Measurements from ENCODE around the gene IMPA2.

Gene IMPA2

GRCh38 chr18:11975723-11976122 is 5.6 kb upstream of the IMPA2 start:
- ChIA-PET POLR2A (no interaction called here), CTCF (interaction anchor here (0.6 kb wide), 2 partner anchors 10 to 21 kb away, joined by 4 read pairs; no protein-coding TSS in a partner anchor)
- no peaks in the 10 kb centered on the region for H3K36me3 ChIP-seq (ENCODE audit: control insufficient read depth in 4 of 4, insufficient read depth in 4 of 4, low read length in 3 of 4)
- H3K27me3 ChIP-seq (replicated peaks in 2 of 5; ENCODE audit: control insufficient read depth in 4 of 5, insufficient read depth in 5 of 5, low read length in 4 of 5), result no peaks in the 10 kb centered on the region
- peaks cover 10 to 27% (median 20%) of the 10 kb centered on the region in 4 experiments for H3K4me1 ChIP-seq (ENCODE audit: control extremely low read depth in 1 of 4, control insufficient read depth in 4 of 4, insufficient read depth in 4 of 4, low read length in 3 of 4)
- WGBS (ENCODE audit: insufficient coverage), result 80% methylated on average over 1 of the region's 2 CpGs
- no peak for DNase-seq
- H3K4me3 ChIP-seq (ENCODE audit: control insufficient read depth in 1 of 7, extremely low read depth in 1 of 7, insufficient read depth in 4 of 7, low read depth in 2 of 7, low read length in 6 of 7), result no peak overlapping the region
- no peaks in the 10 kb centered on the region for H3K9me3 ChIP-seq (ENCODE audit: control extremely low read depth in 1 of 5, control insufficient read depth in 4 of 5, insufficient read depth in 2 of 5, low read depth in 1 of 5, low read length in 4 of 5)
- no peak overlapping the region for H3K27ac ChIP-seq (ENCODE audit: insufficient read depth in 1 of 2, low read depth in 1 of 2, low read length in 2 of 2, poor library complexity in 1 of 2, severe bottlenecking in 2 of 2)

- no peak overlapping the region for H3K4me3 ChIP-seq (ENCODE audit: control insufficient read depth in 1 of 7, extremely low read depth in 1 of 7, insufficient read depth in 4 of 7, low read depth in 2 of 7, low read length in 6 of 7)
- POLR2A ChIA-PET, result no interaction called here
- peaks cover 10 to 27% (median 20%) of the 10 kb centered on the region in 4 experiments for H3K4me1 ChIP-seq (ENCODE audit: control extremely low read depth in 1 of 4, control insufficient read depth in 4 of 4, insufficient read depth in 4 of 4, low read length in 3 of 4)
- H3K9me3 ChIP-seq (ENCODE audit: control extremely low read depth in 1 of 5, control insufficient read depth in 4 of 5, insufficient read depth in 2 of 5, low read depth in 1 of 5, low read length in 4 of 5), result no peaks in the 10 kb centered on the region
- no peaks in the 10 kb centered on the region for H3K27me3 ChIP-seq (replicated peaks in 2 of 5; ENCODE audit: control insufficient read depth in 4 of 5, insufficient read depth in 5 of 5, low read length in 4 of 5)
- no peak overlapping the region for H3K27ac ChIP-seq (ENCODE audit: insufficient read depth in 1 of 2, low read depth in 1 of 2, low read length in 2 of 2, poor library complexity in 1 of 2, severe bottlenecking in 2 of 2)
- 100% methylated on average over 11 of the region's 13 CpGs for WGBS (ENCODE audit: insufficient coverage)
- CTCF ChIA-PET, result interaction anchor here (0.6 to 2.1 kb wide), 3 partner anchors 11 to 39 kb away, joined by 4 to 9 read pairs (median 4); no protein-coding TSS in a partner anchor
- H3K36me3 ChIP-seq (ENCODE audit: control insufficient read depth in 4 of 4, insufficient read depth in 4 of 4, low read length in 3 of 4), result no peaks in the 10 kb centered on the region
- DNase-seq, result no peak
These were observed 4.8 kb upstream of the IMPA2 start for GRCh38 chr18:11976315-11977152.

GRCh38 chr18:11977153-11977466 is 4.2 kb upstream of the IMPA2 start:
- POLR2A ChIA-PET, result no interaction called here
- CTCF ChIA-PET, result interaction anchor here (2.1 kb wide), 1 partner anchor 39 kb away, joined by 9 read pairs; no protein-coding TSS in a partner anchor
- WGBS (ENCODE audit: insufficient coverage), result no CpG with 5 or more reads among the region's 3 CpGs

GRCh38 chr18:11978956-11979355 is 2.4 kb upstream of the IMPA2 start:
- 93% methylated on average over 3 of the region's 4 CpGs for WGBS (ENCODE audit: insufficient coverage)
- Histone ChIP-seq H3K36me3 (ENCODE audit: control insufficient read depth in 4 of 4, insufficient read depth in 4 of 4, low read length in 3 of 4) (peaks cover 0 to 3% (median 0%) of the 10 kb centered on the region in 4 experiments), H3K4me3 (ENCODE audit: control insufficient read depth in 1 of 7, extremely low read depth in 1 of 7, insufficient read depth in 4 of 7, low read depth in 2 of 7, low read length in 6 of 7) (no peak overlapping the region), H3K9me3 (ENCODE audit: control extremely low read depth in 1 of 5, control insufficient read depth in 4 of 5, insufficient read depth in 2 of 5, low read depth in 1 of 5, low read length in 4 of 5) (no peaks in the 10 kb centered on the region), H3K27me3 (replicated peaks in 2 of 5; ENCODE audit: control insufficient read depth in 4 of 5, insufficient read depth in 5 of 5, low read length in 4 of 5) (no peaks in the 10 kb centered on the region), H3K27ac (ENCODE audit: insufficient read depth in 1 of 2, low read depth in 1 of 2, low read length in 2 of 2, poor library complexity in 1 of 2, severe bottlenecking in 2 of 2) (no peak overlapping the region), H3K4me1 (ENCODE audit: control extremely low read depth in 1 of 4, control insufficient read depth in 4 of 4, insufficient read depth in 4 of 4, low read length in 3 of 4) (peaks cover 10 to 36% (median 28%) of the 10 kb centered on the region in 4 experiments)
- ChIA-PET CTCF (interaction anchor here (0.9 to 5.7 kb wide), 4 partner anchors 13 to 40 kb away, joined by 3 to 37 read pairs (median 10); no protein-coding TSS in a partner anchor), POLR2A (no interaction called here)
- no peak for DNase-seq

More at GRCh38 chr18:11977153-11977466, 4.2 kb upstream of the IMPA2 start:
- Histone ChIP-seq H3K27me3 (replicated peaks in 2 of 5; ENCODE audit: control insufficient read depth in 4 of 5, insufficient read depth in 5 of 5, low read length in 4 of 5) (no peaks in the 10 kb centered on the region), H3K36me3 (ENCODE audit: control insufficient read depth in 4 of 4, insufficient read depth in 4 of 4, low read length in 3 of 4) (no peaks in the 10 kb centered on the region), H3K27ac (ENCODE audit: insufficient read depth in 1 of 2, low read depth in 1 of 2, low read length in 2 of 2, poor library complexity in 1 of 2, severe bottlenecking in 2 of 2) (no peak overlapping the region), H3K9me3 (ENCODE audit: control extremely low read depth in 1 of 5, control insufficient read depth in 4 of 5, insufficient read depth in 2 of 5, low read depth in 1 of 5, low read length in 4 of 5) (no peaks in the 10 kb centered on the region), H3K4me3 (ENCODE audit: control insufficient read depth in 1 of 7, extremely low read depth in 1 of 7, insufficient read depth in 4 of 7, low read depth in 2 of 7, low read length in 6 of 7) (no peak overlapping the region), H3K4me1 (ENCODE audit: control extremely low read depth in 1 of 4, control insufficient read depth in 4 of 4, insufficient read depth in 4 of 4, low read length in 3 of 4) (peaks cover 10 to 31% (median 22%) of the 10 kb centered on the region in 4 experiments)
- no peak for DNase-seq

DNA sequence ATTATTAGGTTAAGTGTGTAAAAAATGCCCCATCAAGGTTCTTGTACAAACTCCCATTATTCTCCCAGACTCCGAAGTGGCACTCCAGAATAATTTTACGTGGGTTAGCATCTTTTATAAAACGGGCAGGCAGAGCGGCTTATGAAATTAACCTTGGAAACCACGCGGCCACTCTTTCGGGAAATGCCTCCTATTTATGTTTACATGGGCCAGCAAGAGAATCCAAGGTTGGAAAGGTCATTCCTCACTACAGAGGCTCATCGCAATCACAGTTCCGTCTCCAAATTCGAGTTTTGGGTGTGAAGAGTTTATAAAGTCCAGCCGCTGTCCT is 1.2 kb upstream of the IMPA2 start:
- H3K4me3 ChIP-seq (ENCODE audit: control insufficient read depth in 1 of 7, extremely low read depth in 1 of 7, insufficient read depth in 4 of 7, low read depth in 2 of 7, low read length in 6 of 7), result peak overlapping the region in 6 of 7 experiments; percentile 53 to 80 (median 68)
- peak overlapping the region in 1 of 2 experiments; percentile 68 for H3K27ac ChIP-seq (ENCODE audit: insufficient read depth in 1 of 2, low read depth in 1 of 2, low read length in 2 of 2, poor library complexity in 1 of 2, severe bottlenecking in 2 of 2)
- H3K27me3 ChIP-seq (replicated peaks in 2 of 5; ENCODE audit: control insufficient read depth in 4 of 5, insufficient read depth in 5 of 5, low read length in 4 of 5), result no peaks in the 10 kb centered on the region
- ChIA-PET POLR2A (interaction anchor here (1.8 kb wide), 1 partner anchor 33 kb away, joined by 8 read pairs; no protein-coding TSS in a partner anchor), CTCF (interaction anchor here (0.6 to 5.7 kb wide), 8 partner anchors 8 to 1505 kb away, joined by 3 to 37 read pairs (median 4); no protein-coding TSS in a partner anchor)
- WGBS (ENCODE audit: insufficient coverage), result 10% methylated on average over 7 of the region's 11 CpGs
- H3K36me3 ChIP-seq (ENCODE audit: control insufficient read depth in 4 of 4, insufficient read depth in 4 of 4, low read length in 3 of 4), result peaks cover 0 to 5% (median 0%) of the 10 kb centered on the region in 4 experiments
- H3K4me1 ChIP-seq (ENCODE audit: control extremely low read depth in 1 of 4, control insufficient read depth in 4 of 4, insufficient read depth in 4 of 4, low read length in 3 of 4), result peaks cover 10 to 40% (median 31%) of the 10 kb centered on the region in 4 experiments
- no peak for DNase-seq
- H3K9me3 ChIP-seq (ENCODE audit: control extremely low read depth in 1 of 5, control insufficient read depth in 4 of 5, insufficient read depth in 2 of 5, low read depth in 1 of 5, low read length in 4 of 5), result no peaks in the 10 kb centered on the region

DNA sequence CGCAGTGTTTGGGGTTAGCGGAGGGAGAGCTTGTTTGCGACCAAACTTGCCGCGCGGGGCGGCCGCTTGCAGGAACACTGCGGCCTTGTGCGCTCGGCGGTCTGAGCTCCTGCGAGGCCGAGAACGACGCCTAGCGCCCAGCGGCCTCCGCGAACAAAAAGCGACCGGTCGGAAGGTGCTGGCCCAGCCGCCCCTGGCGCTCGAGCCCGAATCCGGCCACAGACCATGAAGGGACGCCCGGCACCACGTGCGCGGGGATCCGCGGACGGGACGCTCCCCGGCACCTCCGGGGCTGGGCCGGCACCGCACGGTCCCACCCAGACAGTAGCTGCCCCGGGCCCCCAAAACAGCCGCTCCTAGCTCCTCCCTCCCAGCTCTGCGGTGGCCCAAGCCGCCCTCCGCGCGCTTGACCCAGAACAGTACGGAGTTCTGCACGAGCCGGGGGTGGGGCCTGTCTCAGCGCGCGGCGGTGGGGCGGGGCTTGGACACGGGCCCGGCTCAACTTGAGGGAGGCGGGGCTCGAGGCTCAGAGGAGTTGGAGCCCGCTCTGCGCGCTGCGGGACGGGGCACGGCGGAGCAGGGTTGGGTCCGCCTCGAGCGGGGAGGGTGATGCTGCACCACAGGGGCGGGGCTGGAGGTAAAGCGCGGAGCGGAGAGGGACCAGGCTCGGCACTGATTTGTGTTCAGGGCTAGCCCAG is 664 bp upstream of the IMPA2 start:
- ChIA-PET CTCF (interaction anchor here (0.6 to 5.7 kb wide), 9 partner anchors 8 to 1505 kb away, joined by 3 to 37 read pairs (median 3); no protein-coding TSS in a partner anchor), POLR2A (interaction anchor here (1.8 kb wide), 1 partner anchor 33 kb away, joined by 8 read pairs; no protein-coding TSS in a partner anchor)
- DNase-seq, result peak; percentile 97 to 99 (median 99)
- H3K4me1 ChIP-seq (ENCODE audit: control extremely low read depth in 1 of 4, control insufficient read depth in 4 of 4, insufficient read depth in 4 of 4, low read length in 3 of 4), result peaks cover 10 to 45% (median 33%) of the 10 kb centered on the region in 4 experiments
- H3K36me3 ChIP-seq (ENCODE audit: control insufficient read depth in 4 of 4, insufficient read depth in 4 of 4, low read length in 3 of 4), result peaks cover 0 to 7% (median 0%) of the 10 kb centered on the region in 4 experiments
- H3K27me3 ChIP-seq (replicated peaks in 2 of 5; ENCODE audit: control insufficient read depth in 4 of 5, insufficient read depth in 5 of 5, low read length in 4 of 5), result no peaks in the 10 kb centered on the region
- H3K4me3 ChIP-seq (ENCODE audit: control insufficient read depth in 1 of 7, extremely low read depth in 1 of 7, insufficient read depth in 4 of 7, low read depth in 2 of 7, low read length in 6 of 7), result peak overlapping the region; percentile 41 to 80 (median 68)
- peak overlapping the region in 1 of 2 experiments; percentile 68 for H3K27ac ChIP-seq (ENCODE audit: insufficient read depth in 1 of 2, low read depth in 1 of 2, low read length in 2 of 2, poor library complexity in 1 of 2, severe bottlenecking in 2 of 2)
- 0% methylated on average over 58 of the region's 76 CpGs for WGBS (ENCODE audit: insufficient coverage)
- H3K9me3 ChIP-seq (ENCODE audit: control extremely low read depth in 1 of 5, control insufficient read depth in 4 of 5, insufficient read depth in 2 of 5, low read depth in 1 of 5, low read length in 4 of 5), result no peaks in the 10 kb centered on the region

Data from common myeloid progenitor, CD34-positive (primary cell).